Type B pancreatic cell (in vitro differentiated cells): Measurements from ENCODE around the gene HTD2. TPM values are rescaled to one million over a fixed set of nuclear protein-coding genes. Genes with fewer than 3 reads are reported as not detected.

Experiments used
- DNase-seq: peaks from one replicate; pipeline ENCODE4 v3.0.0; 2021; ENCODE audit warnings: mixed read lengths; ENCODE audit not compliant: unreplicated experiment; ENCODE audit errors: extremely low spot score
- H3K27ac Mint-ChIP-seq: 2 replicates; pipeline ENCODE4 v1.8.0; 2021; ENCODE audit warnings: mild to moderate bottlenecking, mixed read lengths
- H3K27me3 Mint-ChIP-seq: 2 replicates; pipeline ENCODE4 v1.8.0; 2021; ENCODE audit warnings: mixed read lengths
- H3K36me3 Mint-ChIP-seq: 2 replicates; pipeline ENCODE4 v1.8.0; 2021; ENCODE audit warnings: mixed read lengths
- H3K4me1 Mint-ChIP-seq: one replicate; pipeline ENCODE4 v1.8.0; 2021; ENCODE audit warnings: mixed read lengths; ENCODE audit not compliant: unreplicated experiment
- H3K4me3 Mint-ChIP-seq: 2 replicates; pipeline ENCODE4 v1.8.0; 2021; ENCODE audit warnings: mild to moderate bottlenecking, mixed read lengths
- H3K9me3 Mint-ChIP-seq: 2 replicates; pipeline ENCODE4 v1.8.0; 2021; ENCODE audit warnings: mixed read lengths
- CTCF ChIP-seq: fragments of 200-600 bp; sonication (generic); conservative IDR thresholded peaks from 2 replicates; pipeline ENCODE4 v1.5.0; 2021; ENCODE audit warnings: antibody characterized with exemption, mild to moderate bottlenecking
- total RNA-seq: library from RNA; stranded (reverse); gene quantifications from 2 replicates; pipeline ENCODE4 v1.2.1, GENCODE V29; 2021; ENCODE audit warnings: low replicate concordance

Gene HTD2
- total RNA-seq, 1 donor from 2014 or later = 11.4 TPM

GRCh38 chr3:58345457-58345856 lies 39.1 kb downstream of the HTD2 start:
- no peaks in the 10 kb centered on the region for H3K27me3 Mint-ChIP-seq
- no peak for TF ChIP-seq CTCF
- H3K27ac Mint-ChIP-seq = no peak overlapping the region
- peaks cover 9% of the 10 kb centered on the region for H3K36me3 Mint-ChIP-seq
- no peak overlapping the region for H3K4me3 Mint-ChIP-seq
- no peaks in the 10 kb centered on the region for H3K9me3 Mint-ChIP-seq
- peaks cover 10% of the 10 kb centered on the region for H3K4me1 Mint-ChIP-seq
- no peak for DNase-seq

- Mint-ChIP-seq H3K9me3 (no peaks in the 10 kb centered on the region), H3K36me3 (peaks cover 5% of the 10 kb centered on the region), H3K4me1 (peaks cover 16% of the 10 kb centered on the region), H3K4me3 (no peak overlapping the region), H3K27ac (no peak overlapping the region), H3K27me3 (no peaks in the 10 kb centered on the region)
- DNase-seq = no peak
- no peak for TF ChIP-seq CTCF
Measured at GRCh38 chr3:58346368-58346767, 40.0 kb downstream of the HTD2 start.

GRCh38 chr3:58347984-58348383 lies 41.7 kb downstream of the HTD2 start:
- Mint-ChIP-seq H3K4me3 (no peak overlapping the region), H3K27me3 (no peaks in the 10 kb centered on the region), H3K27ac (no peak overlapping the region), H3K36me3 (peaks cover 5% of the 10 kb centered on the region), H3K4me1 (peaks cover 29% of the 10 kb centered on the region), H3K9me3 (no peaks in the 10 kb centered on the region)
- no peak for TF ChIP-seq CTCF
- no peak for DNase-seq

DNA sequence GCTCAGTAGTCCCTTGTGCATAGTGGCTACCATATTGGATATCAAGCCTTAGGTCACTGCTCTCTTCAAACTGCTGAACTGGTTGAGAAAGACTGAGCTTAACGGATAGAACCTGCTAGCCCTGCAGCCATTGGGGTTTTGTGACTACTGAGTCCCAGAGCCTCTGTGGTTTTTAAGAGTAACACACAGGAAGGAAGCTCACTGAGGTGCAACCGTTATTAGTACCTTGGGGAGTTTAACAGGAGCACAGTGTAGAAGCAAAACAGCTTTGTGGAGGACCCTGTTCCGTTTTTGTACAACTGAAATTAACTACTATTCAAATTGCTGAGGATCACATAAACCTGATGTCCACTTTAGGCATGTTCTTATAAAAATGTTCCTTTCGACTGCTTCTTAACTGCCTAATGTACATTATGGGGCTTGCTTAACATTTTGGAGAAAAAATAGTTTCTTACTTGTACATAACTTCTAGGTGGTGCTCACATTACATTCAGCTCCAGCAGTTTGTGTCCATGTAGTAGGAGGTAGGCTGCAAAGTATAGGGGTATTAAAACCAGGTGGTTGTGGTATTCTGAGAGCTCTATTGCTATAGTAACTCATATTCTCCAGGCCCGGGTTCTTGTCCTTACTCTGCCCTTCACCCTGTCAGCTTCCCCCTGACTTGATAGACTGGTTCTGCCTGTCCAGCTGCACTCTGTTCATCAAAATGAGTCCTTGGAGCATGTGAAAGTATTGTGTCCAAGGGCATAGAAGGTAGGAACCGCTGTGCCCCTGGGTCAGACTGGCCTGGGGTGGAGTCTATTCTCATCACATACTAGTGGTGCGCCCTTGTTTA lies 43.7 kb downstream of the HTD2 start:
- Mint-ChIP-seq H3K4me1 (peaks cover 29% of the 10 kb centered on the region), H3K36me3 (peaks cover 7% of the 10 kb centered on the region), H3K4me3 (peak overlapping the region; percentile 44), H3K27ac (peak overlapping the region; percentile 52), H3K9me3 (no peaks in the 10 kb centered on the region), H3K27me3 (no peaks in the 10 kb centered on the region)
- no peak for TF ChIP-seq CTCF
- DNase-seq = no peak

DNA sequence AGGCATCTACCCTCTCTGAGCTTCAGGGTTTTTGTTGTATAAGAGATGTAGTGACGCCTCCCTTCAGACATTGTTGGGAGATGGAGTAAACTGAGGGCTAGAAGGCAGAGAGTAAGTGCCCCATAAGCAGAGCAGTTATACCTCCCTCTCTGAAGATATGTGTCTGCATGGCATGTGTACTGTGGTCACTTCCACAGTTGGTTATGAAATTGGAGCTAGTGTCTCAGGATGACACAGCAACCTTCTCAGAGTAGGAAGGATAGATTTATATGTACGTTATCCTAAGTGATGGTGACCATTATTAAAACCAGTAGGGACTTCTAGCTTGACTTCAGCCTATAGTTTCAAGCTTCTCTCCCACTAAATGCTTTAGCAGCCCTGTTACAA lies 44.3 kb downstream of the HTD2 start:
- no peak for DNase-seq
- peak overlapping the region; percentile 52 for H3K27ac Mint-ChIP-seq
- TF ChIP-seq CTCF = no peak
- peaks cover 7% of the 10 kb centered on the region for H3K36me3 Mint-ChIP-seq
- peaks cover 29% of the 10 kb centered on the region for H3K4me1 Mint-ChIP-seq
- no peaks in the 10 kb centered on the region for H3K9me3 Mint-ChIP-seq
- H3K4me3 Mint-ChIP-seq = peak overlapping the region; percentile 44
- no peaks in the 10 kb centered on the region for H3K27me3 Mint-ChIP-seq
